ENCODE results near the gene DNAH3. TPM values are rescaled to one million over a fixed set of nuclear protein-coding genes. Genes with fewer than 3 reads are reported as not detected.

DNAH3 gene
- total RNA-seq, 1 donor from 2014 or later: not detected

DNA sequence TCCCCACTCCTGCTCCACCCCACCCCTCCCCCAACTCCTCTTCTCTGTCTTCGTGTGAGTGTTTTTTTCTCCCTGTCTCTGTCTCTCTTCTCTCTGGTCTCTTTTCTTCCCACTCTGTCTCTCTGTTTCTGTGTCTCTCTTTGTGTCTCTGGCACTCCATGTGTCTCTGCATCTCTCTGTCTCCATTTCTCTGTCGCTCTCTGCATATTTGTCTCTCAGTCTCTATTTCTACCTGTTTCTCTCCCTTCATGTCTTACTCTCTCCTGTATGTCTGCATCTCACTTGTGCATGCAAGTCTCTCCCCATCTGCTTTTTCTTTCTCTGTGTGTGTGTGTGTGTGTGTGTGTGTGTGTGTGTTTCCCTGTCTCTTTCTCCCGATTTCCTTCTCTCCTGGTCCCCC lies 181.9 kb downstream of the DNAH3 start:
- DNase-seq: no peak
- Mint-ChIP-seq H3K27me3 (ENCODE audit: unreplicated experiment) (peaks cover 2% of the 10 kb centered on the region), H3K36me3 (ENCODE audit: unreplicated experiment) (peaks cover 11% of the 10 kb centered on the region), H3K4me3 (ENCODE audit: unreplicated experiment) (no peak overlapping the region), H3K9me3 (ENCODE audit: unreplicated experiment) (peaks cover 2% of the 10 kb centered on the region), H3K27ac (ENCODE audit: unreplicated experiment) (no peak overlapping the region), H3K4me1 (ENCODE audit: low read depth, unreplicated experiment) (no peaks in the 10 kb centered on the region)
- TF ChIP-seq, protein P1, sequence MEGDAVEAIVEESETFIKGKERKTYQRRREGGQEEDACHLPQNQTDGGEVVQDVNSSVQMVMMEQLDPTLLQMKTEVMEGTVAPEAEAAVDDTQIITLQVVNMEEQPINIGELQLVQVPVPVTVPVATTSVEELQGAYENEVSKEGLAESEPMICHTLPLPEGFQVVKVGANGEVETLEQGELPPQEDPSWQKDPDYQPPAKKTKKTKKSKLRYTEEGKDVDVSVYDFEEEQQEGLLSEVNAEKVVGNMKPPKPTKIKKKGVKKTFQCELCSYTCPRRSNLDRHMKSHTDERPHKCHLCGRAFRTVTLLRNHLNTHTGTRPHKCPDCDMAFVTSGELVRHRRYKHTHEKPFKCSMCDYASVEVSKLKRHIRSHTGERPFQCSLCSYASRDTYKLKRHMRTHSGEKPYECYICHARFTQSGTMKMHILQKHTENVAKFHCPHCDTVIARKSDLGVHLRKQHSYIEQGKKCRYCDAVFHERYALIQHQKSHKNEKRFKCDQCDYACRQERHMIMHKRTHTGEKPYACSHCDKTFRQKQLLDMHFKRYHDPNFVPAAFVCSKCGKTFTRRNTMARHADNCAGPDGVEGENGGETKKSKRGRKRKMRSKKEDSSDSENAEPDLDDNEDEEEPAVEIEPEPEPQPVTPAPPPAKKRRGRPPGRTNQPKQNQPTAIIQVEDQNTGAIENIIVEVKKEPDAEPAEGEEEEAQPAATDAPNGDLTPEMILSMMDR (IDR thresholded peaks at IDR 0.05; ENCODE audit: partially characterized antibody, unreplicated experiment): no peak

DNA sequence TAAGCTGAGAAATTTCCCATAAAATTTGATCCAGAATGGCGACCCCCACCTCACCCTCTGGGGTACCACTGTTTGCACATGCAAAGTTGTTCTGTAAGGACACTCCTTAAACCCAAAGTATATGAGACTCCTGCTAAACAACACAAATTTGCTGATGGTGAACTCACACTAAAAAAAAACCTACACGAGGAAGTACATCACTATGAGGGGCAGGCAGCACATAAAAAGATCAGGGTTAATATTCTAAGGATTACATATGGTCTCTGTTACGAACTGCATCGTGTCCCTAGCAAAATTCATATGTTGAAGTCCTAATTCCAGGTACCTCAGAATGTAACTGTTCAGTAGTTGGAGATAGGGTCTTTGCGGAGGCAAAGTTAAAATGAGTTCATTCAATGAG lies 189.7 kb downstream of the DNAH3 start:
- Mint-ChIP-seq H3K27ac (ENCODE audit: unreplicated experiment) (no peak overlapping the region), H3K4me3 (ENCODE audit: unreplicated experiment) (no peak overlapping the region), H3K9me3 (ENCODE audit: unreplicated experiment) (peaks cover 2% of the 10 kb centered on the region), H3K36me3 (ENCODE audit: unreplicated experiment) (peaks cover 12% of the 10 kb centered on the region), H3K4me1 (ENCODE audit: low read depth, unreplicated experiment) (no peaks in the 10 kb centered on the region), H3K27me3 (ENCODE audit: unreplicated experiment) (peaks cover 1% of the 10 kb centered on the region)
- TF ChIP-seq, protein P1 (IDR thresholded peaks at IDR 0.05; ENCODE audit: partially characterized antibody, unreplicated experiment): no peak
- no peak for DNase-seq

DNA sequence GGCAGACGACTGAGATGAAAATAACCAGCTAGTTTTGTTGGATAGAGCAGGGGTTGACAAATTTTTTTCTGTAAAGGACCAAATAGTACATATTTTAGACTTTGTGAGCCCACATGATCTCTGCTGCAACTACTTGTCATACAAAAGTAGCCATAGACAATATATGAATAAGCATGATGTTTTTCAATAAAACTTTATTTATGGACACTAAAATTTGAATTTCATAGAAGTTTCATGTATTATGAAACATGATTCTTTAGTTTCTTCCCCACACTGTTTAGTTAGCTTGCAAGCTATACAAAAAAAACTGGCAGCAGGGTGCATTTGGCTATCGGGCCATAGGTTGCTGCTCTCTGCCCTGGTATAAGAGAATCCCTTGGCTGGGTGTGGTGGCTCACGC lies 193.5 kb downstream of the DNAH3 start:
- Mint-ChIP-seq H3K27ac (ENCODE audit: unreplicated experiment) (no peak overlapping the region), H3K9me3 (ENCODE audit: unreplicated experiment) (no peaks in the 10 kb centered on the region)

DNA sequence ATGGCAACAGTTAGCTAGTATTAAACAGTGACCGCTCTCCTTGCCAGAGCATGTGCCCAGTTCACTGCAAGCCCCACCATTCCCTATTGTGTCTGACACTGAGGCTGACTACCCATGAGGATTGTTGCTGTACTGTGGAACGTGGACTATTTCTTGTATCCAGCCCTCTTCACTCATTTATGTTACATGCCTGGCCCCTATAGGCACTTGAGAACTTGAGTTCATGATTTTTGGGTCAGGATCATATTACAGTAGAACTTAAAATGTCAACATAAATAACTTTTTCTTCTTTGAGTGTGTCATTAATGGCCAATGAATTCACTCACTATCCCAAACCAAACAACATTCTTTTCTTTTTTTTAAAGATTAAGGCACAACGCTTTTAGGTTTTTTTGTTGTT lies 194.3 kb downstream of the DNAH3 start:
- Mint-ChIP-seq H3K27me3 (ENCODE audit: unreplicated experiment) (peaks cover 1% of the 10 kb centered on the region), H3K4me3 (ENCODE audit: unreplicated experiment) (no peak overlapping the region), H3K9me3 (ENCODE audit: unreplicated experiment) (no peaks in the 10 kb centered on the region), H3K4me1 (ENCODE audit: low read depth, unreplicated experiment) (no peaks in the 10 kb centered on the region), H3K27ac (ENCODE audit: unreplicated experiment) (no peak overlapping the region), H3K36me3 (ENCODE audit: unreplicated experiment) (no peaks in the 10 kb centered on the region)
- no peak for DNase-seq
- TF ChIP-seq, protein P1 (IDR thresholded peaks at IDR 0.05; ENCODE audit: partially characterized antibody, unreplicated experiment): no peak

More for the DNA sequence above, 193.5 kb downstream of the DNAH3 start:
- Mint-ChIP-seq H3K27me3 (ENCODE audit: unreplicated experiment) (peaks cover 1% of the 10 kb centered on the region), H3K4me3 (ENCODE audit: unreplicated experiment) (no peak overlapping the region), H3K36me3 (ENCODE audit: unreplicated experiment) (no peaks in the 10 kb centered on the region), H3K4me1 (ENCODE audit: low read depth, unreplicated experiment) (no peaks in the 10 kb centered on the region)
- TF ChIP-seq, protein P1 (IDR thresholded peaks at IDR 0.05; ENCODE audit: partially characterized antibody, unreplicated experiment): no peak
- no peak for DNase-seq

DNA sequence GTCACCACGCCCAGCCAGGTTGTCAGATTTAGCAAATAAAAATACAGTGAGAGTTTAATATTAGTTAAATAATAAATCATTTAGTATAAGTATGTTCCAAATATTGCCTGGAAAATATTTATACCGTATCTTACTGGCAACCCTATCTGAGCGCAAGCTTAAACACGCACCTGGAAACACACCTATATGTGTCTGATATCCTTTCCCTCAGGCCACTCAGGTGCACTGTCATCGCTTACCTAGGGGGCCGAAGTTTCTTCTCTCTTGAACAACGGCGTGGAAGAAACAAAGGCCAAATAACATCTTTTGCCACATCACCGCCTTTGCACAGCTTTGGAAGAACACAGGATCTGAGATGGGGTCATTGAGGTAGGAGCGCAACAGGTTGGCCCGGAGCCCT lies 196.1 kb downstream of the DNAH3 start:
- H3K27me3 Mint-ChIP-seq (ENCODE audit: unreplicated experiment): peaks cover 1% of the 10 kb centered on the region
- H3K4me3 Mint-ChIP-seq (ENCODE audit: unreplicated experiment): no peak overlapping the region
- no peaks in the 10 kb centered on the region for H3K36me3 Mint-ChIP-seq (ENCODE audit: unreplicated experiment)
- no peaks in the 10 kb centered on the region for H3K9me3 Mint-ChIP-seq (ENCODE audit: unreplicated experiment)
- no peak overlapping the region for H3K27ac Mint-ChIP-seq (ENCODE audit: unreplicated experiment)
- no peaks in the 10 kb centered on the region for H3K4me1 Mint-ChIP-seq (ENCODE audit: low read depth, unreplicated experiment)
- TF ChIP-seq, protein P1 (IDR thresholded peaks at IDR 0.05; ENCODE audit: partially characterized antibody, unreplicated experiment): no peak
- no peak for DNase-seq

Measured in glutamatergic neuron (in vitro differentiated cells).